CD4-positive, alpha-beta T cell (primary cell): ENCODE measurements around the gene IFT81. TPM values are rescaled to one million over a fixed set of nuclear protein-coding genes. Genes with fewer than 3 reads are reported as not detected.
"Not testable (repeated sequence)": the region's sequence is repeated elsewhere in the genome, so short reads cannot be mapped to it uniquely, and the experiment has no call there.

Experiments used
- ATAC-seq: fragments of 200-7000 bp; cut with Tn5 transposase; one replicate; pipeline ENCODE4 v1.10.0; 2022; ENCODE audit warnings: mild to moderate bottlenecking; ENCODE audit not compliant: poor library complexity
- CTCF ChIA-PET: fragments of 350-600 bp; sonication (Branson Sonifier 250); formaldehyde crosslinking; loops from one replicate; lab custom pipeline; 2021; ENCODE audit warnings: antibody characterized with exemption, inconsistent platforms; lab: Charles Lee
- POLR2A ChIA-PET: fragments of 350-600 bp; sonication (Branson Sonifier 250); formaldehyde crosslinking; loops from one replicate; lab custom pipeline; 2021; ENCODE audit warnings: antibody characterized with exemption, inconsistent platforms; lab: Charles Lee
- DNase-seq, 14 experiments: peaks; one replicate each; pipeline ENCODE4 v3.0.0-alpha.2; 2013 to 2020; ENCODE audit warnings: mixed read lengths in 2 of 14
- H3K27ac ChIP-seq, 2 donors: one replicate each; pipeline versions ENCODE4 v1.5.1 to v1.7.0; 2013; ENCODE audit warnings: low read length in 2 of 2, low read depth in 1 of 2, mild to moderate bottlenecking in 1 of 2
- H3K27me3 ChIP-seq, 2 experiments: 1 replicate in 1 of 2; 2 replicates in 1 of 2; pipeline versions ENCODE4 v1.6.1 to v1.7.0; 2013; ENCODE audit warnings: low read length in 2 of 2, control low read depth in 1 of 2, mild to moderate bottlenecking in 1 of 2, moderate library complexity in 1 of 2; ENCODE audit not compliant: insufficient read depth in 2 of 2, control insufficient read depth in 1 of 2
- H3K36me3 ChIP-seq: one replicate; pipeline ENCODE4 v1.6.1; 2013; ENCODE audit warnings: low read length, control low read depth; ENCODE audit not compliant: insufficient read depth
- H3K4me1 ChIP-seq: one replicate; pipeline ENCODE4 v1.6.1; 2013; ENCODE audit warnings: low read length, control low read depth; ENCODE audit not compliant: insufficient read depth
- H3K4me3 ChIP-seq: one replicate; pipeline ENCODE4 v1.5.1; 2013; ENCODE audit warnings: mild to moderate bottlenecking, low read length, moderate library complexity
- H3K9me3 ChIP-seq, 2 experiments: 1 replicate in 1 of 2; 2 replicates in 1 of 2; pipeline versions ENCODE4 v1.6.1 to v1.7.0; 2013; ENCODE audit warnings: low read length in 2 of 2, mild to moderate bottlenecking in 2 of 2, control low read depth in 1 of 2, moderate library complexity in 1 of 2; ENCODE audit not compliant: control insufficient read depth in 1 of 2, insufficient read depth in 1 of 2
- H3K27ac Mint-ChIP-seq: one replicate; pipeline ENCODE4 v1.8.0; 2020; ENCODE audit warnings: mixed read lengths
- H3K27me3 Mint-ChIP-seq: one replicate; pipeline ENCODE4 v1.8.0; 2021; ENCODE audit warnings: mixed read lengths
- H3K36me3 Mint-ChIP-seq: one replicate; pipeline ENCODE4 v1.8.0; 2021; ENCODE audit warnings: low read depth, mixed read lengths
- H3K4me1 Mint-ChIP-seq: one replicate; pipeline ENCODE4 v1.8.0; 2021; ENCODE audit warnings: low read depth, mixed read lengths
- H3K4me3 Mint-ChIP-seq: one replicate; pipeline ENCODE4 v1.8.0; 2020; ENCODE audit warnings: mild to moderate bottlenecking, mixed read lengths
- H3K9me3 Mint-ChIP-seq: one replicate; pipeline ENCODE4 v1.8.0; 2020; ENCODE audit warnings: mixed read lengths
- CTCF ChIP-seq: fragments of 200-600 bp; IDR thresholded peaks from one replicate; pipeline ENCODE4 v1.8.0; 2022; ENCODE audit warnings: antibody characterized with exemption, mild to moderate bottlenecking
- intact Hi-C, 2 experiments: fragments of 100-400 bp; cut with DNase I in 1 of 2; cut with micrococcal nuclease in 1 of 2; formaldehyde crosslinking; loops; one replicate each; pipeline versions ENCODE4 v1.15.1 to v1.9.0; 2023 to 2025; cut with DNase I, micrococcal nuclease
- total RNA-seq, 174 experiments: library from RNA in 2 of 174; stranded (reverse) in 2 of 174; gene quantifications; one replicate each; pipeline ENCODE4 v1.2.3 and lab custom pipeline; 2021 to 2026

Gene IFT81
- total RNA-seq, 2 experiments from 2014 or later, result 0.41 to 1.1 TPM

DNA sequence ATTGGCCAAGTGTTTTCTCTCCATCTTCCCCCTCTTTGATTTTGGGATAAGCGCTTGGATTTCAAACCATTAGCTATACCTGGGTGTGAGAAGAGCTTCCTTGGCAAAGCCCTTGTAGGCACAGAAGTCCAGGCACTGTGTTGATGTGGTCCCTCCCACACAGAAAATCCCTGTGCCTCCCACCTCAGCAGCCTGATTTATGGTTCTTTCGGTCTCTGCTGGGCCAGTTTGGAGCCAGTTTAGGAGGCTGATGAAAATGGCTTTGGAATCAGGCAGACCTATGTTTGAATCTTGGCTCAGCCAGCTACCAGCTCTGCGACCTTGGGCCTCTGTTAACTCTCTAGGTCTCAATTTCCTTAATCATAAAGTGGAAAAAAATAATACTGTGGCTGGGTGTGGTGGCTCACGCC is 9.6 kb upstream of the IFT81 start:
- intact Hi-C loops, result no loop called here

GRCh38 chr12:110115675-110116074 is 8.5 kb upstream of the IFT81 start:
- intact Hi-C loops, result no loop called here
- POLR2A ChIA-PET, result no interaction called here

More for the DNA sequence above, 9.6 kb upstream of the IFT81 start:
- Mint-ChIP-seq H3K27ac (no peak overlapping the region), H3K9me3 (no peaks in the 10 kb centered on the region), H3K4me3 (no peak overlapping the region), H3K27me3 (peaks cover 9% of the 10 kb centered on the region), H3K36me3 (no peaks in the 10 kb centered on the region), H3K4me1 (no peaks in the 10 kb centered on the region)
- POLR2A ChIA-PET, result no interaction called here
- DNase-seq (no peak), ATAC-seq (no peak)
- Histone ChIP-seq H3K27me3 (no peaks in the 10 kb centered on the region), H3K4me1 (no peaks in the 10 kb centered on the region), H3K27ac (no peak overlapping the region), H3K9me3 (no peaks in the 10 kb centered on the region), H3K36me3 (no peaks in the 10 kb centered on the region), H3K4me3 (no peak overlapping the region)
- no peak for TF ChIP-seq CTCF
- CTCF ChIA-PET, result no interaction called here

DNA sequence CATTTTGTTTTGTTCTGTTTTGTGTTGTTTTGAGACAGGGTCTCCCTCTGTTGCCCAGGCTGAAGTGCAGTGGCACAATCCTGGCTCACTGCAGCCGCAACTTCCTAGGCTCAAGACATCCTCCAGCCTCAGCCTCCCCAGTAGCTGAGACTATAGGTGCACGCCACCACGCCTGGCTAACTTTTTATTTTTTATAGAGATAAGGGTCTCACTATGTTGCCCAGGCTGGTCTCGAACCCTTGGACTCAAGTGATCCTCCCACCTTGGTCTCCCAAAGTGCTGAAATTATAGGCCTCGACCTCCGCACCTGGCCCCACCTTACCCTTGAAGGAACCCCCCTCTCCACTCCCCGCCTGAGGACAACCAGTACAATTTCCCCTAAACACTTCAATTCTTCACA is 7.5 kb upstream of the IFT81 start:
- ATAC-seq (no peak), DNase-seq (no peak)
- H3K9me3 Mint-ChIP-seq, result no peaks in the 10 kb centered on the region
- no peaks in the 10 kb centered on the region for H3K27me3 ChIP-seq
- H3K27ac Mint-ChIP-seq, result no peak overlapping the region
- ChIA-PET CTCF (interaction anchor here (0.5 kb wide), 1 partner anchor 199 kb away, joined by 4 read pairs; no protein-coding TSS in a partner anchor), POLR2A (no interaction called here)
- intact Hi-C loops, result no loop called here
- H3K36me3 ChIP-seq, result no peaks in the 10 kb centered on the region
- no peaks in the 10 kb centered on the region for H3K9me3 ChIP-seq
- no peak overlapping the region for H3K27ac ChIP-seq
- no peaks in the 10 kb centered on the region for H3K36me3 Mint-ChIP-seq
- H3K4me3 Mint-ChIP-seq, result no peak overlapping the region
- H3K4me1 ChIP-seq, result no peaks in the 10 kb centered on the region
- no peaks in the 10 kb centered on the region for H3K4me1 Mint-ChIP-seq
- no peak overlapping the region for H3K4me3 ChIP-seq
- peaks cover 9% of the 10 kb centered on the region for H3K27me3 Mint-ChIP-seq
- TF ChIP-seq CTCF, result no peak

More at GRCh38 chr12:110115675-110116074, 8.5 kb upstream of the IFT81 start:
- Histone ChIP-seq H3K9me3 (no peaks in the 10 kb centered on the region), H3K36me3 (no peaks in the 10 kb centered on the region), H3K4me3 (no peak overlapping the region), H3K4me1 (no peaks in the 10 kb centered on the region), H3K27me3 (no peaks in the 10 kb centered on the region), H3K27ac (no peak overlapping the region)
- ATAC-seq (no peak), DNase-seq (no peak)
- H3K27me3 Mint-ChIP-seq, result peaks cover 4% of the 10 kb centered on the region
- no peaks in the 10 kb centered on the region for H3K36me3 Mint-ChIP-seq
- H3K4me1 Mint-ChIP-seq, result no peaks in the 10 kb centered on the region
- no peaks in the 10 kb centered on the region for H3K9me3 Mint-ChIP-seq
- CTCF ChIA-PET, result no interaction called here
- no peak overlapping the region for H3K4me3 Mint-ChIP-seq
- no peak for TF ChIP-seq CTCF
- H3K27ac Mint-ChIP-seq, result no peak overlapping the region

DNA sequence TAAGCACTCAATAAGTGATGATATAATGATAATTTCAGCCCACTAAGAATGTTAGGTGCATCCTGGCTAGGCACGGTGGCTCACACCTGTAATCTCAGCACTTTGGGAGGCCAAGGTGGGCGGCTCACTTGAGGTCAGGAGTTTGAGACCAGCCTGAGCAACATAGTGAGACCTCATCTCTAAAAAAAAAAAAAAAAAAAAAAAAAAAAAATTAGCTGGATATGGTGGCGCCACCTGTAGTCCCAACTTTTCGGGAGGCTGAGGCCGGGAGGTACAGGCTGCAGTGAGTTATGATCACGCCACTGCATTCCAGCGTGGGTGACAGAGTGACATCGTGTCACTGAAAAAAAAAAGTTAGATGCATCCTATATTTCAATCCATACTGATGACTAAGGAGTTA is 6.9 kb upstream of the IFT81 start:
- not testable (repeated sequence) for DNase-seq, H3K36me3 Mint-ChIP-seq, H3K4me1 Mint-ChIP-seq

More for the DNA sequence above, 6.9 kb upstream of the IFT81 start:
- H3K4me1 ChIP-seq, H3K4me3 ChIP-seq, H3K9me3 ChIP-seq, H3K4me3 Mint-ChIP-seq, POLR2A ChIA-PET, CTCF ChIA-PET, H3K27ac Mint-ChIP-seq, H3K27me3 ChIP-seq, H3K27me3 Mint-ChIP-seq, H3K36me3 ChIP-seq, H3K27ac ChIP-seq, ATAC-seq, intact Hi-C loops, H3K9me3 Mint-ChIP-seq: not testable (repeated sequence)
